CD4-positive, alpha-beta T cell treated with Interleukin-15 for 4 hours (primary cell): ENCODE results near the gene FGFR3.

ENCODE experiments used
- DNase-seq: peaks from one replicate; pipeline ENCODE4 v3.0.0-alpha.2; 2020; ENCODE audit warnings: low spot score

FGFR3 gene

GRCh38 chr4:1802720-1803522 is 9.8 kb downstream of the FGFR3 start:
- DNase-seq = no peak

- no peak for DNase-seq
These were observed 10.7 kb downstream of the FGFR3 start for GRCh38 chr4:1803523-1804423.

- no peak for DNase-seq
These were observed 11.8 kb downstream of the FGFR3 start for GRCh38 chr4:1804638-1805492.

- no peak for DNase-seq
These were observed 12.6 kb downstream of the FGFR3 start for GRCh38 chr4:1805493-1806222.

GRCh38 chr4:1806223-1806564 is 13.1 kb downstream of the FGFR3 start:
- no peak for DNase-seq

- DNase-seq = no peak
These were observed 13.7 kb downstream of the FGFR3 start for GRCh38 chr4:1806596-1807331.

GRCh38 chr4:1807332-1807777 is 14.3 kb downstream of the FGFR3 start:
- DNase-seq = no peak

GRCh38 chr4:1808396-1808795 is 15.3 kb downstream of the FGFR3 start:
- DNase-seq = no peak

- no peak for DNase-seq
These were observed 16.0 kb downstream of the FGFR3 start for GRCh38 chr4:1808851-1809753.

- peak; percentile 57 for DNase-seq
These were observed 16.8 kb downstream of the FGFR3 start for GRCh38 chr4:1809754-1810502.

- no peak for DNase-seq
These were observed 17.7 kb downstream of the FGFR3 start for GRCh38 chr4:1810765-1811164.

- DNase-seq = no peak
These were observed 19.6 kb downstream of the FGFR3 start for GRCh38 chr4:1812720-1813119.

- DNase-seq = no peak
These were observed 20.1 kb downstream of the FGFR3 start for GRCh38 chr4:1813231-1813630.

- no peak for DNase-seq
These were observed 20.8 kb downstream of the FGFR3 start for GRCh38 chr4:1813915-1814314.

GRCh38 chr4:1814453-1814852 is 21.4 kb downstream of the FGFR3 start:
- no peak for DNase-seq

GRCh38 chr4:1815096-1815996 is 22.3 kb downstream of the FGFR3 start:
- DNase-seq = no peak

GRCh38 chr4:1815997-1816860 is 23.1 kb downstream of the FGFR3 start:
- DNase-seq = no peak
